Activated naive CD8-positive, alpha-beta T cell treated with anti-CD3 and anti-CD28 coated beads for 36 hours (primary cell): ENCODE data around the gene STRN4. TPM values are rescaled to one million over a fixed set of nuclear protein-coding genes. Genes with fewer than 3 reads are reported as not detected.
A peak's percentile ranks its signal among the peaks of the same experiment; 100 is the strongest.

Experiments used
- DNase-seq: peaks from one replicate; pipeline ENCODE4 v3.0.0; 2021
- H3K27ac Mint-ChIP-seq: one replicate; pipeline ENCODE4 v1.8.0; 2022; ENCODE audit warnings: mild to moderate bottlenecking, moderate library complexity, mixed read lengths
- H3K27me3 Mint-ChIP-seq: one replicate; pipeline ENCODE4 v1.8.0; 2022; ENCODE audit warnings: mild to moderate bottlenecking, mixed read lengths
- H3K36me3 Mint-ChIP-seq: one replicate; pipeline ENCODE4 v1.8.0; 2021; ENCODE audit warnings: mild to moderate bottlenecking, mixed read lengths
- H3K4me1 Mint-ChIP-seq: one replicate; pipeline ENCODE4 v1.8.0; 2021; ENCODE audit warnings: mixed read lengths
- H3K4me3 Mint-ChIP-seq: one replicate; pipeline ENCODE4 v1.8.0; 2022; ENCODE audit warnings: mild to moderate bottlenecking, moderate library complexity, mixed read lengths
- H3K9me3 Mint-ChIP-seq: one replicate; pipeline ENCODE4 v1.8.0; 2022; ENCODE audit warnings: mixed read lengths
- total RNA-seq, 2 experiments: library from RNA; stranded (reverse); gene quantifications; one replicate each; pipeline ENCODE4 v1.2.3, GENCODE V29; 2021

STRN4 gene
- 10 to 100 TPM; 54.9 to 57.9 TPM for total RNA-seq

GRCh38 chr19:46746281-46747057 is at the start of gene STRN4:
Gene STRN4 (minus strand): TSS chr19:46746450. CDS start chr19:46746430, 20 bp downstream.
- Mint-ChIP-seq H3K36me3 (peaks cover 18% of the 10 kb centered on the region), H3K27ac (peak within 1 kb of the TSS; percentile 88), H3K9me3 (no peaks in the 10 kb centered on the region), H3K4me3 (peak within 1 kb of the TSS; percentile 96), H3K4me1 (peaks cover 35% of the 10 kb centered on the region), H3K27me3 (no peaks in the 10 kb centered on the region)
- DNase-seq, result peak; percentile 67

- no peaks in the 10 kb centered on the region for H3K27me3 Mint-ChIP-seq
- peaks cover 10% of the 10 kb centered on the region for H3K36me3 Mint-ChIP-seq
- H3K9me3 Mint-ChIP-seq, result no peaks in the 10 kb centered on the region
- H3K27ac Mint-ChIP-seq, result no peak overlapping the region
- H3K4me1 Mint-ChIP-seq, result peaks cover 13% of the 10 kb centered on the region
- no peak for DNase-seq
- H3K4me3 Mint-ChIP-seq, result no peak overlapping the region
Observed at GRCh38 chr19:46791944-46792343, 45.7 kb upstream of the STRN4 start.

- no peak overlapping the region for H3K4me3 Mint-ChIP-seq
- no peak for DNase-seq
- H3K27ac Mint-ChIP-seq, result no peak overlapping the region
- peaks cover 24% of the 10 kb centered on the region for H3K4me1 Mint-ChIP-seq
- H3K27me3 Mint-ChIP-seq, result no peaks in the 10 kb centered on the region
- H3K9me3 Mint-ChIP-seq, result no peaks in the 10 kb centered on the region
- peaks cover 36% of the 10 kb centered on the region for H3K36me3 Mint-ChIP-seq
Observed at GRCh38 chr19:46789371-46789770, 43.1 kb upstream of the STRN4 start.

- H3K9me3 Mint-ChIP-seq, result no peaks in the 10 kb centered on the region
- peaks cover 28% of the 10 kb centered on the region for H3K4me1 Mint-ChIP-seq
- peak overlapping the region; percentile 98 for H3K27ac Mint-ChIP-seq
- H3K36me3 Mint-ChIP-seq, result peaks cover 40% of the 10 kb centered on the region
- no peaks in the 10 kb centered on the region for H3K27me3 Mint-ChIP-seq
- peak overlapping the region; percentile 92 for H3K4me3 Mint-ChIP-seq
- DNase-seq, result no peak
Observed at GRCh38 chr19:46788968-46789338, 42.7 kb upstream of the STRN4 start.

GRCh38 chr19:46788262-46788967 is 42.2 kb upstream of the STRN4 start, which contains the start of gene SLC1A5:
Gene SLC1A5 (minus strand): TSS chr19:46788594. CDS start chr19:46787965, 629 bp downstream.
- Mint-ChIP-seq H3K4me1 (peaks cover 33% of the 10 kb centered on the region), H3K27ac (peak within 1 kb of the TSS; percentile 98), H3K9me3 (no peaks in the 10 kb centered on the region), H3K4me3 (peak within 1 kb of the TSS; percentile 92), H3K36me3 (peaks cover 45% of the 10 kb centered on the region), H3K27me3 (no peaks in the 10 kb centered on the region)
- peak; percentile 99 for DNase-seq

GRCh38 chr19:46787331-46788261 is 41.3 kb upstream of the STRN4 start:
- Mint-ChIP-seq H3K36me3 (peaks cover 53% of the 10 kb centered on the region), H3K4me3 (peak overlapping the region; percentile 92), H3K27ac (peak overlapping the region; percentile 98), H3K4me1 (peaks cover 37% of the 10 kb centered on the region), H3K9me3 (no peaks in the 10 kb centered on the region), H3K27me3 (no peaks in the 10 kb centered on the region)
- peak; percentile 49 for DNase-seq

GRCh38 chr19:46787040-46787330 is 40.7 kb upstream of the STRN4 start:
- no peak for DNase-seq
- Mint-ChIP-seq H3K4me1 (peaks cover 37% of the 10 kb centered on the region), H3K9me3 (no peaks in the 10 kb centered on the region), H3K4me3 (peak overlapping the region; percentile 92), H3K36me3 (peaks cover 60% of the 10 kb centered on the region), H3K27me3 (no peaks in the 10 kb centered on the region), H3K27ac (peak overlapping the region; percentile 98)

GRCh38 chr19:46786236-46787039 is 40.2 kb upstream of the STRN4 start:
- Mint-ChIP-seq H3K4me3 (peak overlapping the region; percentile 92), H3K4me1 (peaks cover 33% of the 10 kb centered on the region), H3K9me3 (no peaks in the 10 kb centered on the region), H3K27me3 (no peaks in the 10 kb centered on the region), H3K36me3 (peaks cover 65% of the 10 kb centered on the region), H3K27ac (peak overlapping the region; percentile 98)
- DNase-seq, result peak; percentile 89

- H3K27ac Mint-ChIP-seq, result peak overlapping the region; percentile 98
- H3K4me3 Mint-ChIP-seq, result peak overlapping the region; percentile 92
- H3K36me3 Mint-ChIP-seq, result peaks cover 65% of the 10 kb centered on the region
- no peaks in the 10 kb centered on the region for H3K27me3 Mint-ChIP-seq
- peaks cover 33% of the 10 kb centered on the region for H3K4me1 Mint-ChIP-seq
- no peaks in the 10 kb centered on the region for H3K9me3 Mint-ChIP-seq
- no peak for DNase-seq
Observed at GRCh38 chr19:46785980-46786235, 39.7 kb upstream of the STRN4 start.

- Mint-ChIP-seq H3K4me3 (peak overlapping the region; percentile 92), H3K9me3 (no peaks in the 10 kb centered on the region), H3K27ac (peak overlapping the region; percentile 98), H3K27me3 (no peaks in the 10 kb centered on the region), H3K36me3 (peaks cover 65% of the 10 kb centered on the region), H3K4me1 (peaks cover 33% of the 10 kb centered on the region)
- no peak for DNase-seq
Observed at GRCh38 chr19:46785054-46785979, 39.1 kb upstream of the STRN4 start.

- DNase-seq, result peak; percentile 84
- no peaks in the 10 kb centered on the region for H3K27me3 Mint-ChIP-seq
- peaks cover 69% of the 10 kb centered on the region for H3K36me3 Mint-ChIP-seq
- peak overlapping the region; percentile 92 for H3K4me3 Mint-ChIP-seq
- H3K9me3 Mint-ChIP-seq, result no peaks in the 10 kb centered on the region
- peak overlapping the region; percentile 98 for H3K27ac Mint-ChIP-seq
- peaks cover 33% of the 10 kb centered on the region for H3K4me1 Mint-ChIP-seq
Observed at GRCh38 chr19:46784262-46785053, 38.2 kb upstream of the STRN4 start.

- Mint-ChIP-seq H3K36me3 (peaks cover 72% of the 10 kb centered on the region), H3K4me3 (peak overlapping the region; percentile 92), H3K27ac (peak overlapping the region; percentile 98), H3K27me3 (no peaks in the 10 kb centered on the region), H3K4me1 (peaks cover 28% of the 10 kb centered on the region), H3K9me3 (no peaks in the 10 kb centered on the region)
- DNase-seq, result no peak
Observed at GRCh38 chr19:46783670-46784069, 37.4 kb upstream of the STRN4 start.
